Brain microvascular endothelial cell (primary cell): ENCODE data around the gene BCAP31.

Experiments
- DNase-seq: peaks from one replicate; pipeline ENCODE4 v3.0.0-alpha.2; 2020
- H3K27ac ChIP-seq: fragments of 250-450 bp; sonication (Bioruptor Pico); 2 replicates; pipeline ENCODE4 v1.5.1; 2020; ENCODE audit warnings: mild to moderate bottlenecking, moderate library complexity
- H3K27me3 ChIP-seq: fragments of 250-450 bp; sonication (Bioruptor Pico); replicated peaks from 2 replicates; pipeline ENCODE4 v1.5.1; 2020; ENCODE audit warnings: mild to moderate bottlenecking
- H3K36me3 ChIP-seq: fragments of 250-450 bp; sonication (Bioruptor Pico); replicated peaks from 2 replicates; pipeline ENCODE4 v1.5.1; 2020; ENCODE audit warnings: mild to moderate bottlenecking
- H3K4me3 ChIP-seq: 2 replicates; pipeline ENCODE4 v1.5.1; 2011; ENCODE audit warnings: low read depth, mild to moderate bottlenecking, control low read depth, low read length, moderate library complexity
- CTCF ChIP-seq: IDR thresholded peaks from 2 replicates; pipeline ENCODE4 v1.5.1; 2011; ENCODE audit warnings: low read depth, mild to moderate bottlenecking, moderate library complexity, low read length, control low read depth, inconsistent platforms; ENCODE audit errors: missing control alignments
- in situ Hi-C: cut with HindIII; loops from 2 replicates; pipeline ENCODE4 v1.10.0; 2017; ENCODE audit warnings: low sequenced_read_pairs, low pct_ligation_motif_present

Gene BCAP31

GRCh38 chrX:153766871-153767673 lies 42.9 kb upstream of the BCAP31 start:
- Histone ChIP-seq H3K27me3 (no peaks in the 10 kb centered on the region), H3K27ac (no peak overlapping the region), H3K4me3 (no peak overlapping the region), H3K36me3 (no peaks in the 10 kb centered on the region)
- in situ Hi-C loops, result no loop called here
- DNase-seq, result no peak
- TF ChIP-seq CTCF, result no peak

- in situ Hi-C loops, result no loop called here
- H3K27ac ChIP-seq, result peak overlapping the region; percentile 51
- DNase-seq, result peak; percentile 55
- no peaks in the 10 kb centered on the region for H3K36me3 ChIP-seq
- no peak for TF ChIP-seq CTCF
- peak overlapping the region; percentile 46 for H3K4me3 ChIP-seq
- H3K27me3 ChIP-seq, result no peaks in the 10 kb centered on the region
Observed at GRCh38 chrX:153766098-153766817, 42.1 kb upstream of the BCAP31 start.

DNA sequence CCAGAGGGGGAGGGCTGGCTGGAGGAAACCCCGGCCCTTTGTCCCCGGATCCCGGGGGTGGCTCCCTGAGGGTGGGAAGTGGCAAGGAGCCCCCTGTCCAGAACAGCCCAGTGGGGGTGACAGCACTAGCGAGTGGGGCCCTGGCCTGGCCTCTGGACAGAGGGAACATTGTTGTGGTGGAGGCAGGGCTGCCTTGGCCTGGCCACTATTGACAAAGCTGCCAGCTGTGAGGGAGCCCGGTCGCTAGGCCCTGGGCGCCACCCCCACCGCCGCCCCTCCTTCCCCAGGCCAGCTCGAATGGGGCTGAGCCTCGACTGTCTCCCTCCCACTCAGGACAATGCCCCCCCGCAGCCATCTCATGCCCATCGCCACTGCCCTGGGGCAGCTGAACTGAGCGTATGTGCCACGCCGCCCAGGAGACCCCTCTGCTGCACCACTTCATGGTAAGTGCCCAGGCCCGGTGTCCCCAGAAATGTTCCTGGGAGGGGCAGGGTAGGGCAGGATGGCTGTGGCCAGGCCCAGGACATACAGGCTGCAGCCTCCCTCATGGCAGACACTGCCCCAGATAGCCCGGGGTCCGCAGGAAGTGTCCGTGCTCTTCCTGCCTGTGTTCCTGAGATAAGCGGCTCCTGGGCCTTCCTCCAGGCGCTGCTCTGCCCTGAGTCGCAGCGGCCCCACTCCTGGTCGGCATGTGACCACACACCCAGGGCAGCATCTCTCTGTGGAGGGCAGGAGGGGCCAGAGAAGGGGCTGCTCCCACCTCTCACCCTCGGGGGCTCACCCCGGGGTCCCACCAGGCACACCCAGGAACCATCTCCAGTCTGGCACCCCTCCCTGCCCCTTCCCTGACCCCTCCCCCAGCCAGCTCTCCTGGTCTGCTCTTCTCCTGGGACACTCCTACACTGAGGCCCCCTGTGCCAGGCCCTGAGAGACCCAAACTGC lies 41.2 kb upstream of the BCAP31 start:
- Histone ChIP-seq H3K36me3 (no peaks in the 10 kb centered on the region), H3K27me3 (no peaks in the 10 kb centered on the region), H3K4me3 (peak overlapping the region; percentile 46), H3K27ac (peak overlapping the region; percentile 51)
- no peak for TF ChIP-seq CTCF
- DNase-seq, result no peak
- in situ Hi-C loops, result no loop called here

DNA sequence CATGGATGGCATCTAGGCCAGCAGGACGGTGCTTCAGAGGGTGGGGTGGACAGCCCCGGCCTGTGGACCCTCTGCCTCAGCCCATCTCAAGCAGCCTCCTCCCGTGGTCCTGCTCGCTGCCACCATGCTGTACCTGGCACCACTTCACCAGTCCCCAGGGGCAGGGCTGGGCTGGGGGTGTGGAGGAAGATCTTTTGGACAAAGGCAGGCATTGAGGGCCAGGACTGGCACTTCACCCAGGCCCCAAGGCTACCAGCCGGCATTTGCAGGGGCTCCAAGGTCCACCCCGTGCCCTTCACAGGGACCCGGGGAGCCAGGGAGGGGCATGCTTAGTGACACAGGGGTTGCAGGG lies 40.6 kb upstream of the BCAP31 start:
- Histone ChIP-seq H3K27me3 (no peaks in the 10 kb centered on the region), H3K36me3 (no peaks in the 10 kb centered on the region), H3K27ac (no peak overlapping the region), H3K4me3 (peak overlapping the region; percentile 40)
- in situ Hi-C loops, result no loop called here
- no peak for TF ChIP-seq CTCF
- no peak for DNase-seq

- peak within 1 kb of the TSS; percentile 40 for H3K4me3 ChIP-seq
- H3K27ac ChIP-seq, result no peak within 1 kb of the TSS
- no peaks in the 10 kb centered on the region for H3K27me3 ChIP-seq
- no peaks in the 10 kb centered on the region for H3K36me3 ChIP-seq
- DNase-seq, result peak; percentile 43
- peak; percentile 84 for TF ChIP-seq CTCF
- in situ Hi-C loops, result no loop called here
Observed at GRCh38 chrX:153763989-153764755, 40.0 kb upstream of the BCAP31 start, which contains the start of gene PLXNB3. TSS of gene PLXNB3 (plus strand) at chrX:153764249. CDS start at chrX:153765536, 1,287 bp downstream.
